ENCODE results near the gene RNF41.

The RNF41 gene

GRCh38 chr12:56152756-56153677 is 68.7 kb downstream of the RNF41 start:
- CTCF ChIA-PET: interaction anchor here (1.0 kb wide), 1 partner anchor 9 kb away, joined by 4 read pairs; no protein-coding TSS in a partner anchor
- TF ChIP-seq, protein P1, sequence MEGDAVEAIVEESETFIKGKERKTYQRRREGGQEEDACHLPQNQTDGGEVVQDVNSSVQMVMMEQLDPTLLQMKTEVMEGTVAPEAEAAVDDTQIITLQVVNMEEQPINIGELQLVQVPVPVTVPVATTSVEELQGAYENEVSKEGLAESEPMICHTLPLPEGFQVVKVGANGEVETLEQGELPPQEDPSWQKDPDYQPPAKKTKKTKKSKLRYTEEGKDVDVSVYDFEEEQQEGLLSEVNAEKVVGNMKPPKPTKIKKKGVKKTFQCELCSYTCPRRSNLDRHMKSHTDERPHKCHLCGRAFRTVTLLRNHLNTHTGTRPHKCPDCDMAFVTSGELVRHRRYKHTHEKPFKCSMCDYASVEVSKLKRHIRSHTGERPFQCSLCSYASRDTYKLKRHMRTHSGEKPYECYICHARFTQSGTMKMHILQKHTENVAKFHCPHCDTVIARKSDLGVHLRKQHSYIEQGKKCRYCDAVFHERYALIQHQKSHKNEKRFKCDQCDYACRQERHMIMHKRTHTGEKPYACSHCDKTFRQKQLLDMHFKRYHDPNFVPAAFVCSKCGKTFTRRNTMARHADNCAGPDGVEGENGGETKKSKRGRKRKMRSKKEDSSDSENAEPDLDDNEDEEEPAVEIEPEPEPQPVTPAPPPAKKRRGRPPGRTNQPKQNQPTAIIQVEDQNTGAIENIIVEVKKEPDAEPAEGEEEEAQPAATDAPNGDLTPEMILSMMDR (IDR thresholded peaks at IDR 0.05; ENCODE audit: insufficient read depth, low read length, missing control alignments): no peak
- peak overlapping the region; percentile 68 for H3K4me3 ChIP-seq (ENCODE audit: low read depth, low read length)
- POLR2A ChIA-PET: no interaction called here
- DNase-seq (ENCODE audit: low read depth, low spot score): no peak

All from AG04449 (cell line).